Tibial nerve (tissue), 4 donors: Measurements from ENCODE around the gene AURKA. TPM values are rescaled to one million over a fixed set of nuclear protein-coding genes. Genes with fewer than 3 reads are reported as not detected.

Experiments used
- DNase-seq, 2 donors: peaks; one replicate each; pipeline ENCODE4 v3.0.0-alpha.2; 2019; ENCODE audit warnings: low spot score in 2 of 2
- H3K27ac ChIP-seq, 4 donors: fragments of 200-600 bp; sonication (generic) in 3 of 4; one replicate each; pipeline ENCODE4 v1.5.1; 2017 to 2019; ENCODE audit warnings: mild to moderate bottlenecking in 1 of 4
- H3K27me3 ChIP-seq, 2 donors: fragments of 200-600 bp; sonication (generic) in 1 of 2; one replicate each; pipeline versions ENCODE4 v1.5.1 to v1.6.0; 2017 to 2019
- H3K36me3 ChIP-seq, 3 donors: fragments of 200-600 bp; sonication (generic); one replicate each; pipeline ENCODE4 v1.5.1; 2018 to 2019
- H3K4me1 ChIP-seq, 4 donors: fragments of 200-600 bp; sonication (generic) in 3 of 4; one replicate each; pipeline ENCODE4 v1.5.1; 2017 to 2019
- H3K4me3 ChIP-seq, 4 donors: fragments of 200-600 bp; sonication (generic) in 3 of 4; one replicate each; pipeline ENCODE4 v1.5.1; 2017 to 2019; ENCODE audit warnings: mild to moderate bottlenecking in 1 of 4, moderate library complexity in 1 of 4
- H3K9me3 ChIP-seq, 4 donors: fragments of 200-600 bp; sonication (generic) in 3 of 4; one replicate each; pipeline ENCODE4 v1.5.1; 2017 to 2019
- EP300 ChIP-seq, 2 donors: sonication (generic); formaldehyde crosslinking; IDR thresholded peaks; one replicate each; pipeline ENCODE4 v1.6.1; 2017; ENCODE audit warnings: antibody characterized with exemption in 2 of 2, mild to moderate bottlenecking in 1 of 2
- POLR2A ChIP-seq, 2 donors: fragments of 450-650 bp; IDR thresholded peaks; one replicate each; pipeline ENCODE4 v1.6.1; 2017; ENCODE audit warnings: antibody characterized with exemption in 2 of 2, mild to moderate bottlenecking in 2 of 2, moderate library complexity in 2 of 2
- WGBS, 2 donors: methylation state at CpG; one replicate each; pipeline ENCODE4 v1.1.5; 2018; 5-methylcytosine and 5-hydroxymethylcytosine counted together
- total RNA-seq, 4 donors: library from RNA; depleted of rRNA; stranded (reverse); fragments of >200 nt; gene quantifications; one replicate each; pipeline ENCODE4 v1.1.0, GENCODE V29; 2016
- TF ChIP-seq, protein P1 (sequence below), 5 experiments: fragments of 200-600 bp in 3 of 5; fragments of 450-650 bp in 2 of 5; sonication (generic) in 3 of 5; IDR thresholded peaks; one replicate each; pipeline ENCODE4 v1.5.1; 2016 to 2019; ENCODE audit warnings: antibody characterized with exemption in 5 of 5, mild to moderate bottlenecking in 3 of 5, moderate library complexity in 2 of 5

Gene AURKA
- total RNA-seq, 4 donors from 2014 or later, result 0.42 to 4.3 (median 1.7) TPM

- no peak overlapping the region for H3K27ac ChIP-seq
- DNase-seq, result no peak
- H3K9me3 ChIP-seq, result no peaks in the 10 kb centered on the region
- no peak overlapping the region for H3K4me3 ChIP-seq
- H3K4me1 ChIP-seq, result peaks cover 0 to 13% (median 5%) of the 10 kb centered on the region in 4 donors
- H3K36me3 ChIP-seq, result peaks cover 0 to 88% (median 9%) of the 10 kb centered on the region in 3 donors
- TF ChIP-seq, protein P1, sequence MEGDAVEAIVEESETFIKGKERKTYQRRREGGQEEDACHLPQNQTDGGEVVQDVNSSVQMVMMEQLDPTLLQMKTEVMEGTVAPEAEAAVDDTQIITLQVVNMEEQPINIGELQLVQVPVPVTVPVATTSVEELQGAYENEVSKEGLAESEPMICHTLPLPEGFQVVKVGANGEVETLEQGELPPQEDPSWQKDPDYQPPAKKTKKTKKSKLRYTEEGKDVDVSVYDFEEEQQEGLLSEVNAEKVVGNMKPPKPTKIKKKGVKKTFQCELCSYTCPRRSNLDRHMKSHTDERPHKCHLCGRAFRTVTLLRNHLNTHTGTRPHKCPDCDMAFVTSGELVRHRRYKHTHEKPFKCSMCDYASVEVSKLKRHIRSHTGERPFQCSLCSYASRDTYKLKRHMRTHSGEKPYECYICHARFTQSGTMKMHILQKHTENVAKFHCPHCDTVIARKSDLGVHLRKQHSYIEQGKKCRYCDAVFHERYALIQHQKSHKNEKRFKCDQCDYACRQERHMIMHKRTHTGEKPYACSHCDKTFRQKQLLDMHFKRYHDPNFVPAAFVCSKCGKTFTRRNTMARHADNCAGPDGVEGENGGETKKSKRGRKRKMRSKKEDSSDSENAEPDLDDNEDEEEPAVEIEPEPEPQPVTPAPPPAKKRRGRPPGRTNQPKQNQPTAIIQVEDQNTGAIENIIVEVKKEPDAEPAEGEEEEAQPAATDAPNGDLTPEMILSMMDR (IDR thresholded peaks at IDR 0.05), result no peak
- TF ChIP-seq POLR2A (IDR thresholded peaks at IDR 0.05) (no peak), EP300 (IDR thresholded peaks at IDR 0.05) (no peak)
- no peaks in the 10 kb centered on the region for H3K27me3 ChIP-seq
- 92 to 94% methylated on average over 26 of the region's 26 CpGs for whole genome bisulfite sequencing, 2 donors
Measured at GRCh38 chr20:56403465-56403864, 11.4 kb upstream of the AURKA start.

DNA sequence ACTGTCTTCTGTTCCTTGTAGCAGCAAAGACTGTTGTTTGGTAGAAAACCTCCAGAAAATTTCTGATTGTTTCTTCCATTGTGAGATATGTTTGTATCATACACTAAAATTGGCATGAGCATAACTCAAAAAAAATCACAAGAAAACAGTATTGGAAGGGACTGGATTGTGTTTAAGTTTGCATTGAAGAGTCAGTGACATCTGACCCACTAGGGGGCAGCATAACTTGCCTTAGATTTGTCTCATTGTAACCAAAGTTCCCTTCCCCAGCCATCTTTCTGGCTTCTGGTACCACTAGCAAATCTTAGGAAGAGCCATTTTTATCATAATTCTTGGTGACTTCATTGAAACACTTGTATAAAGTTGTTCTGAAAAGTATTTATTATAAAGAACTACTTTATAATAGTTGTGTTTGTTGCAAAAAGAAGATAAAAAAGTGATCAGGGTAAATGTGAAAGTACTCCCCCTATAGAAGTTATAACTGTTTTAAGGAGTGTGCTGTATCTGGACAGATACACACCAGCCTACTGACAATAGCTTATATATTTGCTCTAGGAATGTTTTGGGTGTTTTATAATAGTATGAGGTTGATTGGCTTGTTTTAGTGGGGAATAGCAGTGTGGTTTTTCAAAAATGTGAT is 8.1 kb upstream of the AURKA start:
- H3K4me3 ChIP-seq, result no peak overlapping the region
- H3K27me3 ChIP-seq, result no peaks in the 10 kb centered on the region
- H3K27ac ChIP-seq, result no peak overlapping the region
- peaks cover 0 to 88% (median 28%) of the 10 kb centered on the region in 3 donors for H3K36me3 ChIP-seq
- H3K4me1 ChIP-seq, result peaks cover 0 to 16% (median 5%) of the 10 kb centered on the region in 4 donors
- no peaks in the 10 kb centered on the region for H3K9me3 ChIP-seq
- peak in 1 of 2 donors; percentile 81 for DNase-seq
- TF ChIP-seq EP300 (IDR thresholded peaks at IDR 0.05) (no peak), POLR2A (IDR thresholded peaks at IDR 0.05) (no peak)
- TF ChIP-seq, protein P1 (IDR thresholded peaks at IDR 0.05), result peak; percentile 58 to 81 (median 61)

DNA sequence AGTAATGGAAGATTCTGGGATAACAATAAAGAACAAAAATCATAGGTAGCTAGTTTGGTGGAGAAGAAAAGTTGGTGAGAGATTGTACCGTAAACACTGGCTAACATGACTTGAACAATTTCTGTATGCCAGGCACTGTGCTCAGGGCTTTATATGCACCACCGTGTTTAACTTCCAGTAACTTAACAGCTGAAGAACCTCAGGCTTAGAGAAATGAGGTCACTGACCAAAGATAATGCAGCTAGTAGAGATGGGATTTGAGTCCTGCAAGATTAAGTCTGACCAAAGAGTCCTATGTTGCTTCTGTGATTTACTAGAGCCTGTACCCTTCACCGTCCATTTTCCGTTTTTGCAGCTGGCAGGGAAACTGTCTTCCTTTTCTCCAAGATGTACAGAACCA is 3.2 kb upstream of the AURKA start:
- Histone ChIP-seq H3K27ac (no peak overlapping the region), H3K36me3 (peaks cover 0 to 47% (median 19%) of the 10 kb centered on the region in 3 donors), H3K9me3 (no peaks in the 10 kb centered on the region), H3K4me1 (peaks cover 0 to 40% (median 22%) of the 10 kb centered on the region in 4 donors), H3K27me3 (no peaks in the 10 kb centered on the region), H3K4me3 (no peak overlapping the region)
- DNase-seq, result no peak
- TF ChIP-seq POLR2A (IDR thresholded peaks at IDR 0.05) (no peak), EP300 (IDR thresholded peaks at IDR 0.05) (no peak)
- TF ChIP-seq, protein P1 (IDR thresholded peaks at IDR 0.05), result no peak
- WGBS, 2 donors, result 84% methylated on average over 4 of the region's 4 CpGs

- 67 to 70% methylated on average over 8 of the region's 8 CpGs for WGBS, 2 donors
Measured at GRCh38 chr20:56393653-56394052, 1.6 kb upstream of the AURKA start.

More at GRCh38 chr20:56393653-56394052, 1.6 kb upstream of the AURKA start:
- H3K27me3 ChIP-seq, result no peaks in the 10 kb centered on the region
- peak overlapping the region in 1 of 4 donors; percentile 86 for H3K27ac ChIP-seq
- H3K9me3 ChIP-seq, result no peaks in the 10 kb centered on the region
- peaks cover 0 to 36% (median 19%) of the 10 kb centered on the region in 3 donors for H3K36me3 ChIP-seq
- H3K4me1 ChIP-seq, result peaks cover 0 to 31% (median 20%) of the 10 kb centered on the region in 4 donors
- H3K4me3 ChIP-seq, result peak overlapping the region in 2 of 4 donors; percentile 64 to 68
- TF ChIP-seq POLR2A (IDR thresholded peaks at IDR 0.05), result no peak
- no peak for TF ChIP-seq EP300 (IDR thresholded peaks at IDR 0.05)
- TF ChIP-seq, protein P1 (IDR thresholded peaks at IDR 0.05), result no peak
- DNase-seq, result no peak
